Psoas muscle (tissue), 8 donors: ENCODE results near the gene QSOX2. TPM values are rescaled to one million over a fixed set of nuclear protein-coding genes. Genes with fewer than 3 reads are reported as not detected.
A peak's percentile ranks its signal among the peaks of the same experiment; 100 is the strongest.

Experiments used
- ATAC-seq, 4 donors: fragments of 200-7000 bp; cut with Tn5 transposase; one replicate each; pipeline ENCODE4 v1.9.1; 2020; ENCODE audit warnings: moderate library complexity in 3 of 4, mild to moderate bottlenecking in 2 of 4
- DNase-seq, 2 donors: peaks; one replicate each; pipeline ENCODE4 v3.0.0-alpha.2; 2020
- H3K27ac ChIP-seq: fragments of 200-600 bp; one replicate; pipeline ENCODE4 v1.8.0; 2022
- H3K27me3 ChIP-seq, 3 donors: fragments of 200-600 bp in 1 of 3; one replicate each; pipeline versions ENCODE4 v1.6.1 to v1.8.0; 2013 to 2022; ENCODE audit warnings: low read length in 2 of 3, mild to moderate bottlenecking in 2 of 3, moderate library complexity in 1 of 3; ENCODE audit not compliant: insufficient read depth in 3 of 3
- H3K36me3 ChIP-seq, 2 donors: fragments of 200-600 bp in 1 of 2; one replicate each; pipeline versions ENCODE4 v1.6.1 to v1.8.0; 2013 to 2022; ENCODE audit warnings: low read depth in 1 of 2, mild to moderate bottlenecking in 1 of 2, moderate library complexity in 1 of 2; ENCODE audit not compliant: insufficient read depth in 1 of 2
- H3K4me1 ChIP-seq: fragments of 200-600 bp; one replicate; pipeline ENCODE4 v1.8.0; 2022
- H3K4me3 ChIP-seq: fragments of 200-600 bp; one replicate; pipeline ENCODE4 v1.8.0; 2022; ENCODE audit warnings: mild to moderate bottlenecking
- H3K9me3 ChIP-seq: fragments of 200-600 bp; one replicate; pipeline ENCODE4 v1.8.0; 2022
- WGBS, 3 donors: extraction: QIAGEN DNeasy Blood & Tissue Kit; methylation state at CpG; one replicate each; pipeline versions ENCODE4 v1.1.6 to v1.1.7; 2013; 5-methylcytosine and 5-hydroxymethylcytosine counted together
- intact Hi-C, 2 donors: fragments of 100-400 bp; cut with DNase I; formaldehyde crosslinking; loops; one replicate each; pipeline versions ENCODE4 v1.11.0 to v1.14.2; 2022
- polyA plus RNA-seq, 3 donors: library from polyadenylated mRNA; stranded (reverse); fragments of 200-250 nt; gene quantifications; one replicate each; pipeline ENCODE4 v1.2.3, GENCODE V29; 2013
- total RNA-seq, 4 donors: library from RNA; stranded (reverse); fragmentation: NEBNext Ultra II Directional in 2 of 4; extraction: Animal tissue kit (Norgen Biotek cat#: 25700) in 2 of 4; gene quantifications; one replicate each; pipeline versions ENCODE4 v1.2.1 to v1.2.4, GENCODE V29; 2021 to 2023
- TF ChIP-seq, protein P1 (sequence below): fragments of 200-600 bp; IDR thresholded peaks from one replicate; pipeline ENCODE4 v1.8.0; 2022; ENCODE audit warnings: antibody characterized with exemption
- donor health status: healthy with polysubstance abuse.
- donor health status: DM: no; HTN: no; CAD: no; lungs with moderate emphysema.
- donor health status: Bipolar disorder and iron deficiency.
- donor health status: healthy.
- donor health status: DM: yes; HTN: yes; CAD: no.
- donor health status: DM: no; HTN: no; CAD: no.
- donor health status: DM: no; HTN: no; CAD: no.
- donor health status: DM: yes; HTN: yes; CAD: no.

Gene QSOX2
- total and polyA plus RNA-seq, 7 donors: 3.6 to 7.5 (median 5.6) TPM

DNA sequence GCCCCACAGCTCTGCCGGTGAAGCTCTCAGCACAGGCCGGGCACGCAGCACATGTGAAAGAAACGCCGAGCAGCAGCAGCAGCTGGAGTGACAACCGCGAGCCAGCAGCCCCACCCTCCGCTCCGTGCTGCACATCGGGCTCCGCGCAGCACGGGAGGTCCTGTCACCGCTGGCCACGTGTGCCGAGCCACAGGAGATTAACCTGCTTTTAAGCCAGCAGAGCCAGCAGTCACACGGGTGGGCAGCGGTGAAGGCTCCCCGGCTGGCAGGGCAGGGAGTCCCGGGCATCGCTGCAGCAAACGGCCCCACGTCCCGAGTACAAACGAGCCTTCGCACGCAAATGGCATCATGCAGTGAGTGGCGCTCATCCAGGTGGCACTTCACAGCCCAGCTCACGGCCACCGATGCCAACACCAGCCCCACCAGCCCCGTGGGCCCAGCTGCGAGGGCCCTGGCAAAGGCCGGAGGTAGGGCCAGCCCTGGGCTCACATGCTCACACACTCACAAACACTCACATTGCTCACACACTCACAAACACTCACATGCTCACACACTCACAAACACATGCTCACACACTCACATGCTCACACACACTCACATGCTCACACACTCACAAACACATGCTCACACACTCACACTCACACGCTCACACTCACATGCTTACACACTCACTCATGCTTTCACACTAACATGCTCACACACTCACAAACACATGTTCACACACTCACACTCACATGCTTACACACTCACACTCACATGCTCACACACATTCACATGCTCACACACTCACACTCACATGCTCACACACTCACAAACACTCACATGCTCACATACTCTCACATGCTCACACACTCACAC, 47.2 kb upstream of the QSOX2 start:
- TF ChIP-seq, protein P1, sequence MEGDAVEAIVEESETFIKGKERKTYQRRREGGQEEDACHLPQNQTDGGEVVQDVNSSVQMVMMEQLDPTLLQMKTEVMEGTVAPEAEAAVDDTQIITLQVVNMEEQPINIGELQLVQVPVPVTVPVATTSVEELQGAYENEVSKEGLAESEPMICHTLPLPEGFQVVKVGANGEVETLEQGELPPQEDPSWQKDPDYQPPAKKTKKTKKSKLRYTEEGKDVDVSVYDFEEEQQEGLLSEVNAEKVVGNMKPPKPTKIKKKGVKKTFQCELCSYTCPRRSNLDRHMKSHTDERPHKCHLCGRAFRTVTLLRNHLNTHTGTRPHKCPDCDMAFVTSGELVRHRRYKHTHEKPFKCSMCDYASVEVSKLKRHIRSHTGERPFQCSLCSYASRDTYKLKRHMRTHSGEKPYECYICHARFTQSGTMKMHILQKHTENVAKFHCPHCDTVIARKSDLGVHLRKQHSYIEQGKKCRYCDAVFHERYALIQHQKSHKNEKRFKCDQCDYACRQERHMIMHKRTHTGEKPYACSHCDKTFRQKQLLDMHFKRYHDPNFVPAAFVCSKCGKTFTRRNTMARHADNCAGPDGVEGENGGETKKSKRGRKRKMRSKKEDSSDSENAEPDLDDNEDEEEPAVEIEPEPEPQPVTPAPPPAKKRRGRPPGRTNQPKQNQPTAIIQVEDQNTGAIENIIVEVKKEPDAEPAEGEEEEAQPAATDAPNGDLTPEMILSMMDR: no peak
- H3K9me3 ChIP-seq: no peaks in the 10 kb centered on the region
- H3K4me1 ChIP-seq: no peaks in the 10 kb centered on the region
- no peak for ATAC-seq
- no peak overlapping the region for H3K27ac ChIP-seq
- intact Hi-C loops: no loop called here
- H3K36me3 ChIP-seq: no peaks in the 10 kb centered on the region
- no peak overlapping the region for H3K4me3 ChIP-seq
- WGBS, 3 donors: 23 to 40% (median 28%) methylated on average over 28 to 34 of the region's 34 CpGs
- H3K27me3 ChIP-seq: peaks cover 0 to 63% (median 19%) of the 10 kb centered on the region in 3 donors
- DNase-seq: peak; percentile 13 to 46

DNA sequence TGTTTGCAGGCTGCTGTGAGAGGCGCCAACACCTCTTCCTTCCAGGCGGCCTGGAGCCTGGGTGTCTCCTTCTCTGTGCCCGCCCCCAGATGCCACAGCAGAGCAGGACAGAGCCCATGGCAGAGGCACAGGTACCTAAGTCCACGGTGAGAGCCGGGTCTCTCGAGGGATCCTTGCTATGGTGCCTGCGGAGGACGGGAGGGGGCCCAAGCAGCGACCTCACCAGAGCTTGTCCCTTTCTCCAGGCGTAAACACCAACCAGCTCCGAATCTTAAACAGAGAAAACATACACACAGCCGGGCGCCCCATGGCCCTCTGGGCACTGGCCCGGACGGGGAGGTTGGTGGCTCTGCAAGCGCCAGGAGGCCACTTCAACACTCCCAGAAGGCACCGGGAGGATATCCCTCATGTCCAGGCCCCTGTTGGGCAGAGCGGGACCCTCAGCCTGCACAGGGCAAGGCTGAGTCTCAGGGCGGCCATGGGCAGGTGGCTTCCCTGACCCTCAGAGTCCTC, 46.5 kb upstream of the QSOX2 start:
- Histone ChIP-seq H3K27me3 (peaks cover 0 to 61% (median 20%) of the 10 kb centered on the region in 3 donors), H3K9me3 (no peaks in the 10 kb centered on the region), H3K36me3 (no peaks in the 10 kb centered on the region), H3K4me1 (no peaks in the 10 kb centered on the region), H3K4me3 (no peak overlapping the region), H3K27ac (no peak overlapping the region)
- ATAC-seq (no peak), DNase-seq (peak; percentile 10 to 35)
- intact Hi-C loops: no loop called here
- 59 to 66% (median 60%) methylated on average over 18 to 19 of the region's 19 CpGs for WGBS, 3 donors
- TF ChIP-seq, protein P1: no peak

DNA sequence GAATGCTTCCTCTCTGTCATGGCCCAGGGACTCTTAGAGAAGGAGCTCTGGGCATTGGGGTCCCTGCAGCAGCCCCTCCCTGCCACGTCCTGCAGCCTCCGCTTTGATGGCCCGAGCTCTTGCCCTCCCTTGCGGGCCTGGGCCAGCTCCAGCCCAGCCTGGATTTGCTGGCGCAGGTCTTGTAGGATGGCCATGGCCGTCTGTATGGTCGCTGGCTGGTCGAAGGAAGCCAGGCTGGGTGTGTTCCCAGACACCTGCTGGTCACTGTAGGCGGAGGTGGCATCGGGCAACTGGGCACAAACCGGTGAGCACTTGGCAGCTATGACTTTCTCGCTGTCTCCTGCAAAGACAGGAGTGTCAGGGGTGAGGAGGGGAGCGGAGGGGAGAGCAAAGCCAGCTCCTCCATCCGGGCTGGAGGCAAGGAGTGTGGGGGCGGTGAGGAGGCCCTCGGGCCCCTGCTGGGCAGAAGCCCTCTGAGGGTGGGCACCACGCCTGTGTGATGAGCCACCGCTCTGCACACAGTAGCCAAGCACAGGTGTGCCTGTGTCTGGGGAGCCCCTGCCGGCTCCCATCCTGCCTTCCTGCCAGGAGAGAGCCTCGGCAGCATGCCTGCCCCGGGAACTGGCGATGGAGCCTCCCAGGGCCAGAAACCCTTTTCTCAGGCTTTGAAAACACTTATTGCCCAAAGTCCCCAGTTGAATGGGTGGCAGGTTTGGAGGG, 45.9 kb upstream of the QSOX2 start:
- ATAC-seq (no peak), DNase-seq (peak in 1 of 2 donors; percentile 10)
- TF ChIP-seq, protein P1: no peak
- Histone ChIP-seq H3K36me3 (no peaks in the 10 kb centered on the region), H3K27me3 (peaks cover 0 to 58% (median 20%) of the 10 kb centered on the region in 3 donors), H3K27ac (no peak overlapping the region), H3K4me3 (no peak overlapping the region), H3K4me1 (no peaks in the 10 kb centered on the region), H3K9me3 (no peaks in the 10 kb centered on the region)
- intact Hi-C loops: no loop called here
- 59 to 66% (median 61%) methylated on average over 18 to 22 of the region's 22 CpGs for WGBS, 3 donors

DNA sequence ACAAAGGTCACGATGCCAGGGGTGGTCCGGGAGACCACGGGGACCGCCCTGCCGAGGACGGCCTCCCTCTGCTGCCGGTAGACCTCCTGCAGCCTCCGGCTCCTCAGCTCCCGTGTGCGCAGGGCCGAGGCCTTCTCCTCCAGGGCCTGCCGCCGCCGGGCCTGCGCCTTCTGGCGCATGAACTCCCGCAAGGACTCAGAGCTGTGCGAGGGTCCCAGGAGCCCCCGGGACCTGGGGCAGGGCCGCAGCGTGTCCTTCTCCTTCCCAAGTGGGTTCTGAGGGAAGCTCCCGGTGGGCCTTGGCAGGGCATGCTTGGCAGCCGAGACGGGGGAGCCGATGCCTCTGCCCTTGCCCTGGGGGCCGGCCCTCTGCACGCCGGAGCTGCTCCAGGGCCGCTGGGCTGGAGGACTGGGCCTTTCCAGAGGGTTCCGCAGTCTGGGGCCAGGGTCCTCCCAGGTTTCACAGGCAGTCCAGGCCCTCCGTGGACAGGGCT, 44.9 kb upstream of the QSOX2 start:
- WGBS, 3 donors: 89 to 92% (median 91%) methylated on average over 24 to 31 of the region's 31 CpGs
- no peaks in the 10 kb centered on the region for H3K4me1 ChIP-seq
- intact Hi-C loops: no loop called here
- no peaks in the 10 kb centered on the region for H3K9me3 ChIP-seq
- no peaks in the 10 kb centered on the region for H3K36me3 ChIP-seq
- no peak overlapping the region for H3K27ac ChIP-seq
- TF ChIP-seq, protein P1: no peak
- peak in 1 of 2 donors; percentile 34 for DNase-seq
- no peak for ATAC-seq
- peaks cover 0 to 59% (median 15%) of the 10 kb centered on the region in 3 donors for H3K27me3 ChIP-seq
- H3K4me3 ChIP-seq: no peak overlapping the region
